T-cell (primary cell): ENCODE data around the gene SYCP2. TPM values are rescaled to one million over a fixed set of nuclear protein-coding genes. Genes with fewer than 3 reads are reported as not detected.

Experiments
- total RNA-seq, 35 experiments: library from RNA in 6 of 35; stranded (reverse) in 6 of 35; fragments of 120-200 nt in 1 of 35; gene quantifications; one replicate each; pipeline versions ENCODE4 v1.2.1 to v1.2.4 and lab custom pipeline; 2013 to 2026

Gene SYCP2
- total RNA-seq, 5 donors from 2014 or later (not counting 1 experiment from before 2014, with no cell fraction given), result 3.0 to 6.0 (median 3.8) TPM

Other genes with a start within 250 kb of the SYCP2 start
- gene PPP1R3D, start 6.7 kb upstream of the SYCP2 start, total RNA-seq, result 10 to 100 TPM in 2 of 5 donors, 1 to 10 TPM in 3; 3.6 to 10.9 (median 9.7) TPM
- gene FAM217B, start 6.8 kb upstream of the SYCP2 start, total RNA-seq, result 10 to 100 TPM; 19.3 to 35.6 (median 29.5) TPM
- gene CDH26, start 24.8 kb upstream of the SYCP2 start, total RNA-seq, result 1 to 10 TPM; 1.5 to 5.2 (median 2.9) TPM